ENCODE data around the gene PIP5KL1. TPM values are rescaled to one million over a fixed set of nuclear protein-coding genes. Genes with fewer than 3 reads are reported as not detected.

The PIP5KL1 gene
- total and polyA plus RNA-seq, 2 experiments from 2014 or later, result 0.89 to 3.4 TPM

DNA sequence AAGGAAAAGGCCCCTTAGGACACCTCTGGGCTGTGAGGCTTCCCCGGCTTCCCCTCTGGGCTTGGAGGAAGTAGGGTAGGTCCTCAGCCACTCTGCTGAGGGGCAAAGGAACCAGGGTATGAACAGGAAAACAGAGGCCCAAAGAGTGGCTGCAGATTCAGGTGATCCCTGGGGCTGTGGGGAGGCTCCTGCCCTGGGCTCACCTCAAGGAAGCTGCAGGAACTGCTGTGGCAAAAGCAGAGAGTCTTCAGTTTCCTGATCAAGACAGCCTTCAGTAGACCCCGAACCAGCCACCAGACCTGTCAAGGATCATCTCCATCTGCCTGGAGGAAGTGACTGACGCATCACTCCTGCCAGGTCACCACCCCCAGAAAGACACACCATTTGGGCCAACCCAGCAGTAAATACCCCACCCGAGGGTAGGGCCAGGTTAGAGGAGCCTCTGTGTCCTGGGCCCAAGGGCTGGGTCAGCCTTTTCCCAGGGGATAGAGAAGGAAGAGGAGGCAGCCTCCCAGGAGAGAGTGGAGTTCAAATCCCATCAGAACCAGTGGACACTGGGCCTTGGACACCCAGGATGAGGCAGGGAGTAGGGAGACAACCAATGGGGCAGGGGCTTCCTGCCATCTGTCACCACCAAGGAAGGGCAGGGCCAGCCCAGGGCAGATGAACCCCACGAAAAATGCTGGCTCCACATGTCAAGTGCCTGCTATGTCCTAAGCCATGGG, 25.4 kb downstream of the PIP5KL1 start:
- peak overlapping the region; percentile 92 for H3K27ac ChIP-seq

GRCh38 chr9:127904561-127905003, 26.0 kb downstream of the PIP5KL1 start:
- H3K36me3 ChIP-seq, result no peaks in the 10 kb centered on the region
- H3K4me3 ChIP-seq, result no peak overlapping the region
- H3K4me1 ChIP-seq (ENCODE audit: low read depth), result peaks cover 21% of the 10 kb centered on the region
- peak overlapping the region; percentile 92 for H3K27ac ChIP-seq
- TF ChIP-seq, protein P1, sequence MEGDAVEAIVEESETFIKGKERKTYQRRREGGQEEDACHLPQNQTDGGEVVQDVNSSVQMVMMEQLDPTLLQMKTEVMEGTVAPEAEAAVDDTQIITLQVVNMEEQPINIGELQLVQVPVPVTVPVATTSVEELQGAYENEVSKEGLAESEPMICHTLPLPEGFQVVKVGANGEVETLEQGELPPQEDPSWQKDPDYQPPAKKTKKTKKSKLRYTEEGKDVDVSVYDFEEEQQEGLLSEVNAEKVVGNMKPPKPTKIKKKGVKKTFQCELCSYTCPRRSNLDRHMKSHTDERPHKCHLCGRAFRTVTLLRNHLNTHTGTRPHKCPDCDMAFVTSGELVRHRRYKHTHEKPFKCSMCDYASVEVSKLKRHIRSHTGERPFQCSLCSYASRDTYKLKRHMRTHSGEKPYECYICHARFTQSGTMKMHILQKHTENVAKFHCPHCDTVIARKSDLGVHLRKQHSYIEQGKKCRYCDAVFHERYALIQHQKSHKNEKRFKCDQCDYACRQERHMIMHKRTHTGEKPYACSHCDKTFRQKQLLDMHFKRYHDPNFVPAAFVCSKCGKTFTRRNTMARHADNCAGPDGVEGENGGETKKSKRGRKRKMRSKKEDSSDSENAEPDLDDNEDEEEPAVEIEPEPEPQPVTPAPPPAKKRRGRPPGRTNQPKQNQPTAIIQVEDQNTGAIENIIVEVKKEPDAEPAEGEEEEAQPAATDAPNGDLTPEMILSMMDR (IDR thresholded peaks at IDR 0.05; ENCODE audit: low read depth, low read length), result no peak
- DNase-seq (ENCODE audit: low read depth in 1 of 2, low spot score in 1 of 2), result peak; percentile 49 to 77
- no peaks in the 10 kb centered on the region for H3K27me3 ChIP-seq
- H3K9me3 ChIP-seq (ENCODE audit: low read depth), result no peaks in the 10 kb centered on the region

More for the DNA sequence above, 25.4 kb downstream of the PIP5KL1 start:
- peaks cover 18% of the 10 kb centered on the region for H3K4me1 ChIP-seq (ENCODE audit: low read depth)
- no peaks in the 10 kb centered on the region for H3K9me3 ChIP-seq (ENCODE audit: low read depth)
- no peaks in the 10 kb centered on the region for H3K36me3 ChIP-seq
- TF ChIP-seq, protein P1 (IDR thresholded peaks at IDR 0.05; ENCODE audit: low read depth, low read length), result no peak
- no peaks in the 10 kb centered on the region for H3K27me3 ChIP-seq
- DNase-seq (ENCODE audit: low read depth in 1 of 2, low spot score in 1 of 2), result no peak
- H3K4me3 ChIP-seq, result no peak overlapping the region

DNA sequence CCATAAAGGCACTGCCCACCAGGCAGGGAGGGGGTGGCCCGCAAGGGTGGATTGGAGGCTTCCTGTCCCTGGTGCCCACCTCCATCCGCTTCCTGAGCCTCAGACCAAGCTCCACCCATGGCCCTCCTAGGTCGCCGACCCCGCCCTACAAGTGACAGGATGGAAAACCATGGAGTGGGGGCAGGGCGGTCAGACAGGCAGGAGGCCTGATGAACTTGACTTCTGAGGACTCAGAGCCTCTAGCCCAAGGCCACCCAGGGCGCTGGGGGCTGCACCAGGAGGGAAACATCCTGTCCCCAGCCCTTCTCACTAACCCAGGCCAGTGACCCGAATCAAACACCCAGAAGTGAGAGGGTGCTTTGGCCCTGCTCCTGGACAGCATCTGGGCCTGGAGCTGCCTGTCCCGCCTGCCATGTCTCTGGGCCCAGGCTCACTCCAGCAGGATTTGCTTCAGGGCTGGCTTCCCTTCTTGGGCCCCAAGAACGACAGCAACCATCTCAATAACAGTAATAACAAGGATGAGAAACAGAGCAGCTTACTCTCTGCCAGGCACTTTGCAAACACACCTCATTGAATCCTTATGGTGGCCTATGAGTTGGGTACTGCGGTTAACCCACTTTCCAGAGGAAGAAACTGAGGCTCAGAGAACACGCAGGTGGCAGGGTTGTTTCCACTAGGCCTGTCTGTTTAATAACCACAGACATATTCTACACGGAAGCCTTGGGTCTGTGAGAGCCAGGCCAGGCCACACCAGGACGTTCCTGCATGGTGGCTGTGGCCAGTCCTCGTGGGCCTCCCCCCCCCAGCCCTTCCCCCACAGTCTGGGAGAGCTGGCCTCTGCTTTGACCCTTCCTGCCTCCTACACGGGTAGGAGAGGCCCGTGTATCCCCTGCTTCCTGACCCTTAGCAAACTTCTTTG, 26.8 kb downstream of the PIP5KL1 start:
- H3K4me3 ChIP-seq, result no peak overlapping the region
- H3K36me3 ChIP-seq, result no peaks in the 10 kb centered on the region
- H3K4me1 ChIP-seq (ENCODE audit: low read depth), result peaks cover 21% of the 10 kb centered on the region
- peak in 1 of 2 donors; percentile 80 for DNase-seq (ENCODE audit: low read depth in 1 of 2, low spot score in 1 of 2)
- TF ChIP-seq, protein P1 (IDR thresholded peaks at IDR 0.05; ENCODE audit: low read depth, low read length), result no peak
- no peaks in the 10 kb centered on the region for H3K27me3 ChIP-seq
- peak overlapping the region; percentile 92 for H3K27ac ChIP-seq
- no peaks in the 10 kb centered on the region for H3K9me3 ChIP-seq (ENCODE audit: low read depth)

DNA sequence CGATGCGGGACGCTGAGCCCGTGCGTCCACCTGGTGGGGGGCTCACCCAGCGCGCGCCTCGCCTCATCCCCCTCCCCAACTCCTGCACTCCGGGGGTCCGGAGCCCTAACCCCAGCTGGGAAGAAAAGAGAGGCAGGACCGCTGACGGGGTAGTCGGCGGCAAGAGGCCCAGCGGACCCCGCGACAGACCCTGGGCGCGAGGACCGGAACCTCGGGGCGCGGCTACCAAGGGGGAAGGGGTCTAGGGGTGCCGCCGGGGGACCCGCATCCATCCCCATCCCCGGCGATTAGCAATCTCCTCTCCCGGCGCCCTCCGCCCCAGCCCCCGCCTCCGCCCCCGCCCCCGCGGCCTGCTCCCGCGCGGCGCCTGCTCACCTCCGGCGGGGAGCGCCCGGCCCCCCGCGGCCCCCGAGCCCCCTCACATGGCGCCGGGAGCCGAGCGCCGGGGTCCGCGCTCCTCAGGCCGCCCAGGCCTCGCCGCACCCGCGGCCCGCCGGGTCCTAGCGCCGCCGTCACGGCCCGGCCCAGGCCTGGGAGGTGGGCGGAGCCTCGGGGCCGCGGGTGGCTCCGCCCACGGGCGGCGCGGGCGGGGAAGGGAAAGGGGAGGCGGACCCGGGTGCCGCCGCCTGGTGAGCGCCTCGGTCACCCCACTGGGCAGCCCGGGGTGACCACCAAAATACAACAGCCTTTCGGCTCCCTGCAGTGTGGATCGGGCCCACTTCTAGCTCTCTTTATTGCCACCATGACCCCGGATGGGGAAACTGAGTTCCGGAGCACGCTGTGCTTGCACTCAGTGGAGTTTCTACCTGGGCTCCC, 31.2 kb downstream of the PIP5KL1 start, which contains the start of gene ST6GALNAC6:
Gene ST6GALNAC6, minus strand, starts transcription at position 476 of the 816 bp plus-strand sequence. CDS start 1,622 bp downstream, outside the sequence.
- Histone ChIP-seq H3K4me3 (peak within 1 kb of the TSS; percentile 80), H3K27me3 (no peaks in the 10 kb centered on the region), H3K4me1 (ENCODE audit: low read depth) (peaks cover 26% of the 10 kb centered on the region), H3K27ac (peak within 1 kb of the TSS; percentile 97), H3K9me3 (ENCODE audit: low read depth) (no peaks in the 10 kb centered on the region), H3K36me3 (peaks cover 9% of the 10 kb centered on the region)
- peak; percentile 87 to 92 for DNase-seq (ENCODE audit: low read depth in 1 of 2, low spot score in 1 of 2)
- TF ChIP-seq, protein P1 (IDR thresholded peaks at IDR 0.05; ENCODE audit: low read depth, low read length), result no peak

All from cardiac muscle cell (in vitro differentiated cells and primary cell).